GM10248 (cell line): ENCODE results near the gene DAP3.
"Not testable (repeated sequence)": the region's sequence is repeated elsewhere in the genome, so short reads cannot be mapped to it uniquely, and the experiment has no call there.

Source experiments
- CTCF ChIA-PET: fragments of 300-600 bp; sonication (Branson Sonifier 250); formaldehyde crosslinking; extraction: SDS; loops from one replicate; lab custom pipeline; 2021; ENCODE audit warnings: antibody characterized with exemption; lab: Yijun Ruan, JAX
- POLR2A ChIA-PET: fragments of 350-650 bp; sonication (Branson Sonifier 250); formaldehyde crosslinking; extraction: SDS; loops from one replicate; lab custom pipeline; 2020; ENCODE audit warnings: antibody characterized with exemption; lab: Yijun Ruan, JAX
- DNase-seq: peaks from one replicate; pipeline ENCODE4 v3.0.0; 2012; ENCODE audit errors: extremely low spot score
- TF ChIP-seq, protein P1 (sequence below): IDR thresholded peaks from 2 replicates; pipeline ENCODE4 v1.5.1; 2012; ENCODE audit warnings: mild to moderate bottlenecking, low read depth; ENCODE audit errors: extremely low read depth, missing control alignments, control extremely low read depth

Gene DAP3

DNA sequence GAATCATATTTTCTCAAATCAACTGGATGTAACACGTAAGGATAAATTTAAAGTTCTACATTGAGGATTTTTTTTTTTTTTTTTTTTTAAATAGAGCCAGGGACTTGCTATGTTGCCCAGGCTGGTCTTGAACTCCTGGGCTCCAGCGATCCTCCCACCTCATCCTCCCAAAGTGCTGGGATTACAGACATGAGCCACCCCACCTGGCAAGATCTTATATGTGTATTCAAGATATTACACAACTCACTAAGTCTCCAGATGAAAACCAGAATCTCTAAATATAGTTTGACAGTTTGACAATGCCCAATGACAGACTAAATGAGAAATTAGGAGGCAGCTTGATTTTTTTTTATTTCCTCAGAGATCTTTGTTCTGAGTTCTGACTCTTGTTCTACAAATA is 7.1 kb upstream of the DAP3 start:
- TF ChIP-seq, protein P1, sequence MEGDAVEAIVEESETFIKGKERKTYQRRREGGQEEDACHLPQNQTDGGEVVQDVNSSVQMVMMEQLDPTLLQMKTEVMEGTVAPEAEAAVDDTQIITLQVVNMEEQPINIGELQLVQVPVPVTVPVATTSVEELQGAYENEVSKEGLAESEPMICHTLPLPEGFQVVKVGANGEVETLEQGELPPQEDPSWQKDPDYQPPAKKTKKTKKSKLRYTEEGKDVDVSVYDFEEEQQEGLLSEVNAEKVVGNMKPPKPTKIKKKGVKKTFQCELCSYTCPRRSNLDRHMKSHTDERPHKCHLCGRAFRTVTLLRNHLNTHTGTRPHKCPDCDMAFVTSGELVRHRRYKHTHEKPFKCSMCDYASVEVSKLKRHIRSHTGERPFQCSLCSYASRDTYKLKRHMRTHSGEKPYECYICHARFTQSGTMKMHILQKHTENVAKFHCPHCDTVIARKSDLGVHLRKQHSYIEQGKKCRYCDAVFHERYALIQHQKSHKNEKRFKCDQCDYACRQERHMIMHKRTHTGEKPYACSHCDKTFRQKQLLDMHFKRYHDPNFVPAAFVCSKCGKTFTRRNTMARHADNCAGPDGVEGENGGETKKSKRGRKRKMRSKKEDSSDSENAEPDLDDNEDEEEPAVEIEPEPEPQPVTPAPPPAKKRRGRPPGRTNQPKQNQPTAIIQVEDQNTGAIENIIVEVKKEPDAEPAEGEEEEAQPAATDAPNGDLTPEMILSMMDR: no peak
- CTCF ChIA-PET: interaction anchor here (1.0 to 1.5 kb wide), 2 partner anchors 13 to 488 kb away, joined by 3 to 4 read pairs; no protein-coding TSS in a partner anchor

GRCh38 chr1:155687705-155688323 is 1.1 kb upstream of the DAP3 start:
- CTCF ChIA-PET, DNase-seq: not testable (repeated sequence)
- POLR2A ChIA-PET: interaction anchor here (0.5 to 0.6 kb wide), 2 partner anchors 8 to 171 kb away, joined by 4 to 5 read pairs; no protein-coding TSS in a partner anchor

More for the DNA sequence above, 7.1 kb upstream of the DAP3 start:
- POLR2A ChIA-PET: interaction anchor here (0.7 kb wide), 1 partner anchor 422 kb away, joined by 6 read pairs; no protein-coding TSS in a partner anchor
- no peak for DNase-seq

DNA sequence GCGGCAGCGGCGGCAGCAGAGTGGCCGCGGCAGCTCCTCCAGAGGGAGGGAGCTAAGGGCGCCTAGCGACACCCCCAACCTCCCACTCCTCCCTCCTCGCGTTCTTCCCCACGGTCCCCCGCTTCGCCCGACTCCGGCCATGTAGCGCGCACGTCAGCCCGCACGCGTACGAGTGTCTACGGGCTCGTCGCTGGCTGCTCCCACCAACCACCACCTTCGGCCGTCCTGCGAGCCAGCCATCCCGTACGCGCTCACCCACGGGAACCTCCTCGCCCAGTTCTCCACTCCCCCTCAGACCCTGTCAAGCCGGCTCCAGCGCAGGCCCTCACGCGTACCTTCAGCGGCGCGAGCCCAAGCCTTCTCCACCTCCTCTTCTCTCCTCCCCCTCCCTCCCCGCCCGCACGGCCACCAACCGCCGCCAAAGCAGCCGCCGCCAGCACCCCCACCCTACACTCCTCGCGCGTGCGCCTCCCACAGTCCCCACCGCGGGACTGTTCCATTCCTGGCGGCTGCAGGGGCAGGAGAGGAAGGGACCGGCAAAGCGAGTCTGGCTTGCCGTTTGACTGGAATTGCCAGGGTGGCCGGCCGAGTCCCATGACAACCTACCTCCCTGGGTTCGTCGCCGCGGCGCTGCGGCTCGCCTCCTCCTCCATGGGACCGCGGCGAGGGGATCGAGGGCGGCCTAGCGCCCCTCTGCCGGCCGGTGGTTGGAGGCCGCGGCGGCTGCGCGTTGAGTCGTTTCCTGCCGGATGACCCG is 389 bp upstream of the DAP3 start, which contains the start of gene YY1AP1:
Gene YY1AP1, minus strand, starts transcription at position 451 of the 757 bp plus-strand sequence. CDS start 8,338 bp downstream, outside the sequence.
- TF ChIP-seq, protein P1: no peak
- DNase-seq: peak; percentile 95
- ChIA-PET CTCF (no interaction called here), POLR2A (interaction anchor here (0.5 to 0.6 kb wide), 2 partner anchors 8 to 170 kb away, joined by 4 to 5 read pairs; no protein-coding TSS in a partner anchor)

GRCh38 chr1:155691992-155692528 is 3.2 kb downstream of the DAP3 start:
- ChIA-PET CTCF (no interaction called here), POLR2A (no interaction called here)
- TF ChIP-seq, protein P1: no peak
- DNase-seq: no peak

- ChIA-PET POLR2A (no interaction called here), CTCF (interaction anchor here (1.0 kb wide), 1 partner anchor 28 kb away, joined by 3 read pairs; no protein-coding TSS in a partner anchor)
- no peak for DNase-seq
- TF ChIP-seq, protein P1: no peak
These were observed 5.3 kb downstream of the DAP3 start for GRCh38 chr1:155694167-155694566.

GRCh38 chr1:155695072-155695471 is 6.2 kb downstream of the DAP3 start:
- TF ChIP-seq, protein P1: no peak
- no peak for DNase-seq
- POLR2A ChIA-PET: no interaction called here
- CTCF ChIA-PET: no interaction called here
